ENCODE measurements around the gene TMEM94.
"Not testable (repeated sequence)": the region's sequence is repeated elsewhere in the genome, so short reads cannot be mapped to it uniquely, and the experiment has no call there.

The TMEM94 gene

DNA sequence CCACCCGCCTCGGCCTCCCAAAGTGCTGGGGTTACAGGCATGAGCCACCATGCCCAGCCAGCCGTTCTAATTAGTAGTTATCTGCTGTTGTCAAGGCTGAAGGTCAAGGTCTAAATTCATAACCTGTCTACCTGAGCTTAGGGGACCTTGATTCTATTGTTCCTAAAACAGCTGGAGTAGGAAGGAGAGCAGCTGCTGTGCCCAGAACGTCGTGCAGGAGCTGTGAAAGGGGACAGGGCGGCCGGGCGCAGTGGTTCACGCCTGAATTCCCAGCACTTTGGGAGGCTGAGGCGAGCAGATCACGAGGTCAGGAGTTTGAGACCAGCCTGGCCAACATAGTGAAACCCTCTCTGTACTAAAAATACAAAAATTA, 21.0 kb downstream of the TMEM94 start:
- DNase-seq: not testable (repeated sequence)

DNA sequence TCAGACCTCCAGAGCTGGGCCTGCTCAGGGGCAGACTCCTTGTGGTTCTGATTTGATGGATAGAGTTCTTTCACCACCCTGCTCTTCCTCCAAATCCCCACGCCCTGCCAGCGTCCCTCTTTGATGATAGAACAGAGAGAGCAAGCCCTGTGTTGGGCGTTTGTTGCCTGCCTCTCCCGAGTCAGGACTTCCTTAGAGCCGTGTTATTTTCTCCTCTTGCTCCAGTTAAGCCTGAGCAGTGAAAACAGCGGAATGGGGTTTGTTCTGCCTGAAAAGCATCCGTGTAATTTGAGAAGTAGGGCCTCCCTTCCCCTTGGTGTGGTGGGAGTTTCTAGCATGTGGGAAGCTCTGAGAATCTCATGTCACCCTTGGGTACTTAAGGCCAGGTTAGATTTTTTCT, 22.1 kb downstream of the TMEM94 start:
- DNase-seq: no peak

DNA sequence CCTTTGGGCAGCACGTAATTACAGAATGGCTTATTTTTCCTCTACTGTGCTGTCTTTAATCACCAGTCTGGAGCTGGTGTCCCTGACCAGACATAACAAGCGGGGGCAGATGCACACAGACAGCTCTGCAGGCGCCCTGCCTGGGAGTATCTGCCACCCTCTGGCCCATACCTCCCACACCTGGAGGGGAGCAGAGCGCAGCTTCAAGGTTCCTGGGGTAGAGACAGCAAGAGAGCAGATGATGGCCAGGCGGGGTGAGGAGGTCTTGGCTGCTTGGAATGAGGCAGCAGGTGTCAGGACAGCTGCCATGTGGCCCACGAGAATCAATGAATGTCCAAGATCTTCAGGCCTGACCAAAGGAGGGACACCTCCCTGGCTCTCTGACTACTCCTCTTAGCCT, 23.8 kb downstream of the TMEM94 start:
- DNase-seq: no peak

DNA sequence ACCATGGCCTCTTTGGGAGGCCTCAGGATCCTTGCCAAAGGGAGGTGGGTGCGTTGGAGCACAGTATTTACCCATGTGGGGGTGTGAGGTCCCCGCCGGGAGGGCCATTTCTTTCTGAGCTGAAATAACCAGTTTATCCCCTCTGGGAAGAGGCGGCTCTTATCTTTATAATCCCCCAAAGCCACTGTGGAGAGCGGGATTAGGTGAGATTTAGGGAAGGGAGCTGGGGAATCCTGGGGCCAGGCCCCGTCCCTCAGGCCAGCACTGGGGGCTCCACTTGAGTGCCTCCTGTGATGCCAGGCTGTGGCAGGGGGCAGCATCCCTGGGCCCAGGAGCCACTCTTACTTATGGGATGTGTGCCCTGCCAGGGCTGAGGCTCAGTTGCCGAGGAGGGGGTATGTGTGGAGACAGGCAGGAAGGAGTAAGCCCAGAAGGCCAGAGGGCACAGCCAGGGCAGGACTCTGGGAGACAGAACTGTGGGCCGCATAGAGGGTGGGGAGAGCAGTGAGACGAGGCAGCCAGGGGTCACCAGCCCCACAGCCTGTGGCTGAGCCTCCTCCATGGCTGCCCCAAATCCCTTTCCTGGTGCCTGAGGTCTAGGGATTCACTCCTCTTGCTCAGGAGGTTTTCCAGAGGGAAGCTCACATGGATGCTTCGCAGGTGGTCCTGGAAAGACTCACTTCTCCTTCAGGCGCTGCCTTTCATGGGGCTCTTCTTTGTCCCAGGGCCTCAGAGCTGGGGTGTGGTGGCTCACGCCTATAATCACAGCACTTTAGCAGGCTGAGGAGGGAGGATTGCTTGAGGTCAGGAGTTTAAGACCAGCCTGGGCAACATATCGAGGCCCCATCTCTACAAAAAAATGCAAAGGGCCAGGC, 25.0 kb downstream of the TMEM94 start:
- DNase-seq: no peak

DNA sequence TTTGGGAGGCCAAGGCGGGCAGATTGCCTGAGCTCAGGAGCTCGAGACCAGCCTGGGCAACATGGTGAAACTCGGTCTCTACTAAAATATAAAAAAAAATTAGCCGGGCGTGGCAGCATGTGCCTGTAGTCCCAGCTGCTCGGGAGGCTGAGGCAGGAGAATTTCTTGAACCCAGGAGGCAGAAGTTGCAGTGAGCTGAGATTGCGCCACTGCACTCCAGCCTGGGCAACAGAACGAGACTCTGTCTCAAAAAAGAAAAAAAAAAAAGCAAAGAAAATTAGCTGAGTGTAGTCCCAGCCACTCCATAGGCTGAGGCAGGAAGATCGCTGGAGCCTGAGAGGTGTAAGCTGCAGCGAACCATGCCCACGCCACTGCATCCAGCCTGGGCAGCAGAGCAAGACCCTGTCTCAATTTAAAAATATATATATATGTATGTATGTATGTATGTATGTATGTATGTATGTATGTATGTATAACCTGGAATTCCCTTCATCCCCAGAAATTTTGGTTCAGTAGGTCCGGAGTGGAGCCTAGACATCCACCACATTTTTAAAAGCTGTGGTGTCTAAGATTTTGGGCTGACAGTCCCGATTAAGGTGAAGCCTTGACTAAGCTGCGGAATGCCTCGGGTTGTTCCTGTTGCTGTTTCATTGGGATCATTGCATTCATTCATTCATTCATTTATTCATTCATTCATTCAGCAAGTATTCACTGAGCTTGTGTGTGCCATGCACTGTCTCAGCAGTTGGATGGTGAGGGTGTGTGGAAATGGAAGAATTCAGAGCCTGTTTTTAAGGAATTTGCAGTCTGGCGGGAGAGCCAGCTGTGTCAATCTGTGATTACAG, 25.9 kb downstream of the TMEM94 start:
- no peak for DNase-seq

DNA sequence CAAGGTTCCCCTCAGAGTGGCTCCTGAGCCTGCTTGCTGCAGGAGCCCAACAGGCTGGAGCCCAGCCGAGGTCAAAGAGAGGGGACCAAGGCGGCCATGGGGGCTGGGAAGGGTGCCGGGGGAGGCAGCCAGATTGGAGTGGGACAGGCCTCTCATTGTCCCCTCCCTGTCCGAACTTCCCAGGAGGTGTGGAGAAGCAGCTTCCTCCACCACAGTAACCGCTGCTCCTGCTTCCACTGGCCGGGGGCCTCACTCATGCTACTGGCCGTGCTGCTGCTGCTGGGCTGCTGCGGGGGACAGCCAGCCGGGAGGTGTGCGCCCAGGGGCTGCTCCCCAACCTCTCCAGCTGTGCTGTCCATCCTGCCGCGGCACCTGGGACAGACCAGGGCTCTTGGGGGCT, 29.3 kb downstream of the TMEM94 start:
- no peak for DNase-seq

DNA sequence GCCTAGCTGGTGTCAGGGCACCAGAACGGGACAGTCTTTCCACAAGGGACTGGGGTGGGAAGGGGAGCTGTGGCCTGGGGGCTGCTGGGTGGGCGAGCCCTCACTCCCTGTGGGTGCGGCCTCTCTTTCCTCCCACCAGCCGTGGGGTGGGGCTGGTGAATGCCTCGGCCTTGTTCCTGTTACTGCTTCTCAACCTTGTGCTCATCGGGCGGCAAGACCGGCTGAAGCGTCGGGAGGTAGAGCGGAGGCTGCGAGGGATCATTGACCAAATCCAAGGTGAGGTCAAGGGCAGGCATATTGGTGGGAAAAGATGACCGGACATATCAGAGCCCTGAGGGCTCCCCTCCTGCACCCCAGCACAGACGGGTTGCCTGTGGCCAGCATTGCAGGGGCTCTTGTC, 29.7 kb downstream of the TMEM94 start:
- DNase-seq: no peak

DNA sequence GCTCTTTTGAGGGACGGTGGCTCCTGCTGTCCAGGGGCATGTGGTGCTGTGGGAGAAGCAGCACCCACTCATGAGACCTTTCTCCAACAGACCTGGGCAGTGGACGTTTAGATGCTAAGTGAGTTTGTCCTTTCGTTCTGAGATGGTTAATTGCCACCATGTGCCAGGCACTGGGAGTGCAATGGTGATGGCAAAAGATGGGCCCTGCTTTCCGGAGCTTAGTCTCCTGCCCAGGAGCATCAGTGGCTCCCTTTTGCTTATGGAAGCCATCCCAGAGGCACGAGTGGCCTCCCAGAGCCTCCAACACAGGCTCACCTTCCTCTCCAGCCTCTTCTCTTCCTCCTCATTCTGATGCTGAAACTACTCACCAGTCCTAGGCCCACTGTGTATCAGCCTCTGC, 30.5 kb downstream of the TMEM94 start:
- DNase-seq: no peak

DNA sequence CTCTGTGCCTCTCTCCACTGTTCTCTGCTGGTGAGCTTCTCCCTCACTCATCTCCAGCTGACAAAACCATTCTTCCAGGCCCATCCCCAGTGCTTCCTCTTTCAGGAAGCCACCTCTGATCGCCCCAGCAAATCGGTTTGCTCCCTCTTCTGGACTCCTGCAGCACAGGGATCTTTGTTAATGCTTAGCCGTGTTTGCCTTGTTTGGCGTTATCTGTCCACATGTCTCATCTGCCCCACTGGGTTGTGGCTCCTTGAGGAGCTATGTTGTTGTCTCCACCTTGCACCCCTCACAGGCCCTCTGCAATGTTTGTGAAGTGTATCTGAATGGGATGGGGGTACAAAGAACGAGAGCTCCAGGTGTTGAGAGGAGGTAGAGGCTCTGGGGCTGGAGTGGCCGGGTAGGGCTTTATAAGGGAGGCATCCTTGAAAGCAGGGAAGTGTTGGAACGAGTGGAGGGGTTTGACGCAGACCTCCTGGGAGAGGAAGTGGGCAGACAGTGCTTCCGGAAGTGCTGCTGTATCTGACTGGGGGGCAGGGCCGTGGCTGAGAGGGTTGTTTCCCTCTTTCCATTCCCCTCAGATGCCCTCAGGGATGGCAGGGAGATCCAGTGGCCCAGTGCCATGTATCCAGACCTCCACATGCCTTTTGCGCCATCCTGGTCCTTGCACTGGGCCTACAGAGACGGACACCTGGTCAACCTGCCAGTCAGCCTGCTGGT, 31.1 kb downstream of the TMEM94 start:
- no peak for DNase-seq

DNA sequence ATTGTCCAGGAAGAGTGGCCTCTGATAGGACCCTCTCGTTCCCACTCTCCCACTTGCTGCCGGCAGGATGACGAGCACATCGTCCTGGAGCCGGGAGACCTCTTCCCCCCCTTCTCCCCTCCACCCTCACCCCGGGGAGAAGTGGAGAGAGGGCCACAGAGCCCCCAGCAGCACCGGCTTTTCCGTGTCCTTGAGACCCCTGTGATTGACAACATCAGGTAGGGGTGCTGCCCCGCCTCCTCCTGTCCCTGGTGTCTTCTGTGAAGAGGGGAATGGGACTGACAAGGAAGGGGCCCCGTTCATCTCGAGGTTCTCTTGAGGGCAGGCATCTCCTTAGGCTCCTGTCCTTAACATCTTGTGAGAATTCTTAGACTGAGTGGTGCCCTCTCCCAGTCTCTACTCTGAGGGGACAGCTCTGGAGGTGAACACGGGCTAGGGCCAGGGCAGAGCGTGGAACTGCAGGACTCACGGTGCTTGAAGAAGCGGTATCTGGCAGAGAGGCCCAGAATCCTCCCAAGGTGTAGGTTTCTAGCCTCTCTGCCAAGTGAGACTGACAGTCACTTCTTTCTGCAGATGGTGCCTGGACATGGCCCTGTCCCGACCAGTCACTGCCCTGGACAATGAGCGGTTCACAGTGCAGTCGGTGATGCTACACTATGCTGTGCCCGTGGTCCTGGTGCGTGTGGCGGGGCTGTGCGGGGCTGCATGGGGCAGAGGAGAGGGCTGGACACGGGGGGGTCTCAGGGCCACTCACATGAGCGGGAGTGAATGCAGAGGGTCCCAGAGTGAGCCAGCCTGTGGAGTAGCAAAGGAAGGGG, 32.5 kb downstream of the TMEM94 start:
- no peak for DNase-seq

DNA sequence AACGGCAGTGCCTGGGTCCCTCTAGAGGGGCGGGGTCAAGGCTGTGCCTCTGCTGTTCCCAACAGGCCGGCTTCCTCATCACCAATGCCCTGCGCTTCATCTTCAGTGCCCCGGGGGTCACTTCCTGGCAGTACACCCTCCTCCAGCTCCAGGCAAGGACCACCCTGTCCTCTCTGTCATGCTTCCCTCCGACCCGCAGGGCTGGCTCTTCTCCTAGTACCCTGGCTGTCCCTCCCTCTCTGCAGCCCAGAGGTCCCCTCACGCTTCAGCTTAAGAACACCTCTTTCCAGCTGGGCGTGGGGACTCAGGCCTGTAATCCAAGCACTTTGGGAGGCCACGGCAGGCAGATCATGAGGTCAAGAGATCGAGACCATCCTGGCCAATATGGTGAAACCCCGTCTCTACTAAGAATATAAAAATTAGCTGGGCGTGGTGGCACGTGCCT, 33.1 kb downstream of the TMEM94 start:
- DNase-seq: no peak

DNA sequence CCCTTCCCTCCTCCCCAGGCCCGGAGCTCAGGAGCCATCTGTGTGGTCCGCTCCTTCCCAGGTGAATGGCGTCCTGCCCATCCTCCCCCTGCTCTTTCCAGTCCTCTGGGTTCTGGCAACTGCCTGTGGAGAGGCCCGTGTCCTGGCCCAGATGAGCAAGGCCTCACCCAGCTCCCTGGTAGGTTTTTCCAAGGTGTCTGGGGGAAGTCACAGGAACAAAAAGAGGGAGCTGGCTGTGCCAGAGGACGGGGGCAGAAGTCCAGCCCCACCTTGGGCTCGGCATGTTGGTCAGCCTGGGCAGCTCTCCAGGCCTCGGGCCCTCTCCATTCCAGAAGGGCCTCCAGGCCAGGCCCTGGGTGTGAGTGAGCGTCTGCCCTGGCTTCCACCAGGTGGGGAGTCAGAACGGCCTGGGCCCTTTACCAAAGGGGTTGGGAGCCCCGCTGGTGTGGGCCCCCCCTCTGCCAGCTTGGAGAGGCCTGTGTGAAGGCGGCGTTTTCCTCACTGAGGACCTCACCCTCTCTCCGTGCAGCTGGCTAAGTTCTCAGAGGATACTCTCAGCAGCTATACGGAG, 33.8 kb downstream of the TMEM94 start:
- no peak for DNase-seq

DNA sequence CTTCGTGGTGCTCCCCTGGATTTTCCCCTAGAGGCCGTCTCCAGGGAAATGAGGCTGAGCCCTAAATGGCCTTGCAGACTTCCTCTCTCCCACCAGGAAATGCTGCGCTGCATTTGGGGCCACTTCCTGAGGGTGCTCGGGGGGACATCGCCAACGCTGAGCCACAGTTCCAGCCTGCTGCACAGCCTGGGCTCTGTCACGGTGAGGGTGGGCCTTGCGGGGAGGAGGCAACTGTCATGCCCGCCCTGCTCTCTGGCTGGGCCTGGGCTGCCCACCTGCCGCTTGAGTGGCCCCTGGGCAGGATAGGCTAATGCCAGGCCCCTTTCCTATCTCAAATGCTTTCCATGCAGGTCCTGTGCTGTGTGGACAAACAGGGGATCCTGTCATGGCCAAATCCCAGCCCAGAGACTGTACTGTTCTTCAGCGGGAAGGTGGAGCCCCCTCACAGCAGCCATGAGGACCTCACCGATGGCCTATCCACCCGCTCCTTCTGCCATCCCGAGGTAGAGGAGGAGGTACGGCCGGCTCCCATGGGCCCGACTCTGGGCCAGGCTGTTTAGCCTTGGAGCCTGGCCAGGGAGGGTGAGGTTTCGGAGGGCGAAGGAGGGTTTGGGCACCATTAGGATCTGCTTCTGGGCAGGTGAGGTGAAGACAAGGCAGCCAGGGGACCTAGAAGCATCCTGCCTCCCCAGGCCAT, 34.7 kb downstream of the TMEM94 start:
- DNase-seq: no peak

DNA sequence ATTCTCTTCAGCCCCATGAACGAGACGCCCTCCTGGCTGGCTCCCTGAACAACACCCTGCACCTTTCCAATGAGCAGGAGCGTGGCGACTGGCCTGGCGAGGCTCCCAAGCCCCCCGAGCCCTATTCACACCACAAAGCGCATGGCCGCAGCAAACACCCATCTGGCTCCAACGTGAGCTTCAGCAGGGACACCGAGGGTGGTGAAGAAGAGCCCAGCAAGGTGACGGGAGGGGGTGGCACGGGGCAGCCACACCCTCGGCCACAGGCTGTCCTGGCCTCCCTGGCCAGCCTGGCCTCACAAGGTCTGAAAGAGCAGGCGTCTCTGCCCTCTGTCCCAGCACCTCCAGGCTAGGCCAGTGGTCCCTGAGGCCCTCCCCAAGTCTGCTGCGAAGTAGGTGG, 35.2 kb downstream of the TMEM94 start:
- no peak for DNase-seq

DNA sequence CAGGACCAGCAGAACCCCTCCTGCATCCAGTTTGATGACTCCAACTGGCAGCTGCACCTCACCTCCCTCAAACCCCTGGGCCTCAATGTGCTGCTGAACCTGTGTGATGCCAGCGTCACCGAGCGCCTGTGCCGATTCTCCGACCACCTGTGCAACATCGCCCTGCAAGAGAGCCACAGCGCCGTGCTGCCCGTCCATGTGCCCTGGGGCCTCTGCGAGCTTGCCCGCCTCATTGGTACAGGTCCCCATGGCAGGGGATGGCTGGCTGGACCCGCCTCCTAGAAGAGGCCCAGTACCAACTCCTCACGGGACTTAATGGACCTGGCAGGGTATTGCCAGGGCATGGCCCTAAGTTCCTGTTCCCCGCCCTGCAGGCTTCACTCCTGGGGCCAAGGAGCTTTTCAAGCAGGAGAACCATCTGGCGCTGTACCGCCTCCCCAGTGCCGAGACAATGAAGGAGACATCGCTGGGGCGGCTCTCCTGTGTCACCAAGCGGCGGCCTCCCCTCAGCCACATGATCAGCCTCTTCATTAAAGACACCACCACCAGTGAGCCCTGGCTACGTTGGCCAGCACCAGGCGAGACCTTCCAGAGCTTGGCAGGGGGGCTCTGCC, 36.2 kb downstream of the TMEM94 start:
- no peak for DNase-seq

DNA sequence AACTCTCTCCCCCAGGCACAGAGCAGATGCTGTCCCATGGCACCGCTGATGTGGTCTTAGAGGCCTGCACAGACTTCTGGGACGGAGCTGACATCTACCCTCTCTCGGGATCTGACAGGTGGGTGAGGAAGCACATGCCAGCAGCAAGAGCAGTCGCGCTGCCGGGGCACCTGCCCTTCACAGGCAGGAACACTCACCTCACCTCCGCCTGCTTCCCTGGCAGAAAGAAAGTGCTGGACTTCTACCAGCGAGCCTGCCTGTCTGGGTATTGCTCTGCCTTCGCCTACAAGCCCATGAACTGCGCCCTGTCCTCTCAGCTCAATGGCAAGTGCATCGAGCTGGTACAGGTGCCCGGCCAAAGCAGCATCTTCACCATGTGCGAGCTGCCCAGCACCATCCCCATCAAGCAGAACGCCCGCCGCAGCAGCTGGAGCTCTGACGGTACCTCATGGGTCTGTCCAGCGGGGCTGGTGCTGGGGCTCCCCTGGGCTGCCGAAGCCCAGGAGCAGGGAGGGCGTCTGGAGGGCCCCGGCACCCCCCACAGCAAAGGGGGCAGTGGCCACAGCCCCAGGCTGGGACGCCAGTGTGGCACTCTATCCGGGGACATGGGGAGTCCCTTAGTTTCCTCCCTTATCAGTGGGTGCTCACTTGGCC, 37.2 kb downstream of the TMEM94 start:
- DNase-seq: no peak

DNA sequence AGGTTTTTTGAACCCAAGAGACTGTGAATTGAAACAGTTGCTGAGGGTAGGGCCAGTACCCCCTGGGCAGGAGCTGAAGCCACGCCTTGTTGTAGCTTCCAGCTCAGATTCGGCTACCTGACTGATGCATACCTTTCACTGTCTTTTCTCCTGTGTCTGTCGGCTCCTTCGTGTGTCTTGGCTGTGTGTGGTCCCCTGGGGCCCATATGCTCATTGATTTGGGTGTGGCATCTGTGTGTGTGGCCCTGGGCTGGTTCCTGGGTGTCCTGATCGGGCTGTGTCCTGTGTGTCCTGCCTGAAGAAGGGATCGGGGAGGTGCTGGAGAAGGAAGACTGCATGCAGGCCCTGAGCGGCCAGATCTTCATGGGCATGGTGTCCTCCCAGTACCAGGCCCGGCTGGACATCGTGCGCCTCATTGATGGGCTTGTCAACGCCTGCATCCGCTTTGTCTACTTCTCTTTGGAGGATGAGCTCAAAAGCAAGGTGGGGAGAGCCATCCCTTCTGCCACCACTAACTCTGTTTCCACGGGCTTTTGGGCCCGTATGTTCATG, 38.0 kb downstream of the TMEM94 start:
- DNase-seq: no peak

DNA sequence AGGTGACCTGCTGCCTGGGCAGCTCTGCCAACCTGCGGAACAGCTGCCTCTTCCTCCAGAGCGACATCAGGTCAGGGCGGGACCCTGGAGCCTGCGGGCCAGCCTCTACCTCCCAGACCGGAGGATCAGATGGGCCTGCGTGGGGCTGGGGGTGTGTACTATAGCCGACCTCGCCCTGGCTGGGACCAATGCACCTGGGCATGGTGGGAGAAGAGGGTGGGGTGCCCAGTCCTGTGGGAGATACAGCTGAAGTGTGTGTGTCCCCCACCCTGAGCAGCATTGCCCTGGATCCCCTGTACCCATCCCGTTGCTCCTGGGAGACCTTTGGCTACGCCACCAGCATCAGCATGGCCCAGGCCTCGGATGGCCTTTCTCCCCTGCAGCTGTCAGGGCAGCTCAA, 39.6 kb downstream of the TMEM94 start:
- DNase-seq: no peak

DNA sequence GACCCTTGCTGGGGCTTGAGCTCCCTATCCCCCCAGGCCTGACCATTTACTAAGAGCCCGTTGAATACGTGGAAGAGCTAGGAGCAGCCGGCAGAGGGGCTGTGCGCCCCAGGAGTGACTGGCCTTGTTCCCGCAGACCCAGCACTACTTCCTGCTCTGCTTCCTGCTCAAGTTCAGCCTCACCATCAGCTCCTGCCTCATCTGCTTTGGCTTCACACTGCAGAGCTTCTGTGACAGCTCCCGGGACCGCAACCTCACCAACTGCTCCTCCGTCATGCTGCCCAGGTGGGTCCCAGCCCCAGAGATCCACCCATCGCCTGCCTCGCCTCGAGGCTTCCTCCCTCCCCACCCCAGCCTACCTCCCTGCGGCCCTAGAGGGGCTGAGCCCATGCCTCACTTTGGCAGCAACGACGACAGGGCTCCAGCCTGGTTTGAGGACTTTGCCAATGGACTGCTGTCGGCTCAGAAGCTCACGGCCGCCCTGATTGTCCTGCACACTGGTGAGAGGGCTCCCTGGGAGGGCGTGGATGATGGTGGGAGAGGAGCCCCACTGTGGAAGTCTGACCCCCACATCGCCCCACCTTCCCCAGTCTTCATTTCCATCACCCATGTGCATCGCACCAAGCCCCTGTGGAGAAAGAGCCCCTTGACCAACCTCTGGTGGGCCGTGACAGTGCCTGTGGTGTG, 41.7 kb downstream of the TMEM94 start:
- no peak for DNase-seq

Data from SW 1271 (cell line).